ENCODE data around the gene GALNT10. TPM values are rescaled to one million over a fixed set of nuclear protein-coding genes. Genes with fewer than 3 reads are reported as not detected.

The GALNT10 gene
- total RNA-seq, 1 donor from 2014 or later, result 20.6 TPM

- H3K4me1 Mint-ChIP-seq (ENCODE audit: low read depth), result peaks cover 5% of the 10 kb centered on the region
- no peak for TF ChIP-seq CTCF (IDR thresholded peaks at IDR 0.05; ENCODE audit: unreplicated experiment)
These were observed 27.9 kb upstream of the GALNT10 start for GRCh38 chr5:154162539-154163151.

GRCh38 chr5:154163327-154164248 is 26.9 kb upstream of the GALNT10 start:
- no peak overlapping the region for H3K4me3 Mint-ChIP-seq (ENCODE audit: low read depth)
- no peak for TF ChIP-seq CTCF (IDR thresholded peaks at IDR 0.05; ENCODE audit: unreplicated experiment)
- peaks cover 5% of the 10 kb centered on the region for H3K4me1 Mint-ChIP-seq (ENCODE audit: low read depth)
- H3K36me3 Mint-ChIP-seq (ENCODE audit: insufficient read depth), result no peaks in the 10 kb centered on the region
- DNase-seq (ENCODE audit: low spot score, unreplicated experiment), result no peak
- H3K9me3 Mint-ChIP-seq (ENCODE audit: low read depth), result no peaks in the 10 kb centered on the region
- no peak overlapping the region for H3K27ac Mint-ChIP-seq
- peaks cover 49% of the 10 kb centered on the region for H3K27me3 Mint-ChIP-seq

More at GRCh38 chr5:154162539-154163151, 27.9 kb upstream of the GALNT10 start:
- H3K9me3 Mint-ChIP-seq (ENCODE audit: low read depth), result no peaks in the 10 kb centered on the region
- DNase-seq (ENCODE audit: low spot score, unreplicated experiment), result no peak
- no peak overlapping the region for H3K27ac Mint-ChIP-seq
- H3K36me3 Mint-ChIP-seq (ENCODE audit: insufficient read depth), result no peaks in the 10 kb centered on the region
- H3K4me3 Mint-ChIP-seq (ENCODE audit: low read depth), result no peak overlapping the region
- H3K27me3 Mint-ChIP-seq, result peaks cover 55% of the 10 kb centered on the region

GRCh38 chr5:154164249-154164581 is 26.3 kb upstream of the GALNT10 start:
- no peak overlapping the region for H3K4me3 Mint-ChIP-seq (ENCODE audit: low read depth)
- no peak for TF ChIP-seq CTCF (IDR thresholded peaks at IDR 0.05; ENCODE audit: unreplicated experiment)

GRCh38 chr5:154165886-154166285 is 24.6 kb upstream of the GALNT10 start:
- Mint-ChIP-seq H3K4me1 (ENCODE audit: low read depth) (peaks cover 5% of the 10 kb centered on the region), H3K9me3 (ENCODE audit: low read depth) (no peaks in the 10 kb centered on the region), H3K27me3 (peaks cover 53% of the 10 kb centered on the region), H3K36me3 (ENCODE audit: insufficient read depth) (no peaks in the 10 kb centered on the region), H3K27ac (no peak overlapping the region), H3K4me3 (ENCODE audit: low read depth) (no peak overlapping the region)
- DNase-seq (ENCODE audit: low spot score, unreplicated experiment), result no peak
- no peak for TF ChIP-seq CTCF (IDR thresholded peaks at IDR 0.05; ENCODE audit: unreplicated experiment)

More at GRCh38 chr5:154164249-154164581, 26.3 kb upstream of the GALNT10 start:
- Mint-ChIP-seq H3K4me1 (ENCODE audit: low read depth) (peaks cover 5% of the 10 kb centered on the region), H3K36me3 (ENCODE audit: insufficient read depth) (no peaks in the 10 kb centered on the region), H3K9me3 (ENCODE audit: low read depth) (no peaks in the 10 kb centered on the region), H3K27me3 (peaks cover 43% of the 10 kb centered on the region), H3K27ac (no peak overlapping the region)
- no peak for DNase-seq (ENCODE audit: low spot score, unreplicated experiment)

GRCh38 chr5:154166901-154167791 is 23.4 kb upstream of the GALNT10 start:
- DNase-seq (ENCODE audit: low spot score, unreplicated experiment), result no peak
- H3K36me3 Mint-ChIP-seq (ENCODE audit: insufficient read depth), result no peaks in the 10 kb centered on the region
- no peak for TF ChIP-seq CTCF (IDR thresholded peaks at IDR 0.05; ENCODE audit: unreplicated experiment)
- no peak overlapping the region for H3K4me3 Mint-ChIP-seq (ENCODE audit: low read depth)
- H3K27me3 Mint-ChIP-seq, result peaks cover 45% of the 10 kb centered on the region
- no peaks in the 10 kb centered on the region for H3K9me3 Mint-ChIP-seq (ENCODE audit: low read depth)
- no peak overlapping the region for H3K27ac Mint-ChIP-seq
- H3K4me1 Mint-ChIP-seq (ENCODE audit: low read depth), result peaks cover 5% of the 10 kb centered on the region

Data from progenitor cell of endocrine pancreas (in vitro differentiated cells).